ENCODE measurements around the gene WDR27.
A peak's percentile ranks its signal among the peaks of the same experiment; 100 is the strongest.
"Not testable (repeated sequence)": the region's sequence is repeated elsewhere in the genome, so short reads cannot be mapped to it uniquely, and the experiment has no call there.

Gene WDR27

GRCh38 chr6:169707772-169708171 is 5.9 kb upstream of the WDR27 start:
- no peak for DNase-seq

GRCh38 chr6:169702840-169703246 is 1.0 kb upstream of the WDR27 start:
- DNase-seq, result no peak

- no peak for DNase-seq
Measured at GRCh38 chr6:169701311-169701953, 397 bp downstream of the WDR27 start.

GRCh38 chr6:169700296-169700695 is 1.5 kb downstream of the WDR27 start:
- no peak for DNase-seq

- DNase-seq, result not testable (repeated sequence)
Measured at GRCh38 chr6:169697115-169697514, 4.7 kb downstream of the WDR27 start.

GRCh38 chr6:169695131-169695530 is 6.7 kb downstream of the WDR27 start:
- DNase-seq, result no peak

GRCh38 chr6:169692516-169692915 is 9.3 kb downstream of the WDR27 start:
- DNase-seq, result no peak

- no peak for DNase-seq
Measured at GRCh38 chr6:169691260-169691659, 10.6 kb downstream of the WDR27 start.

- peak; percentile 49 for DNase-seq
Measured at GRCh38 chr6:169689287-169689686, 12.5 kb downstream of the WDR27 start.

- no peak for DNase-seq
Measured at GRCh38 chr6:169685860-169686259, 16.0 kb downstream of the WDR27 start.

GRCh38 chr6:169684056-169684455 is 17.8 kb downstream of the WDR27 start:
- no peak for DNase-seq

GRCh38 chr6:169678342-169678741 is 23.5 kb downstream of the WDR27 start:
- no peak for DNase-seq

GRCh38 chr6:169677096-169677495 is 24.7 kb downstream of the WDR27 start:
- DNase-seq, result no peak

GRCh38 chr6:169675011-169675410 is 26.8 kb downstream of the WDR27 start:
- no peak for DNase-seq

- no peak for DNase-seq
Measured at GRCh38 chr6:169671563-169671962, 30.3 kb downstream of the WDR27 start.

GRCh38 chr6:169669889-169670288 is 31.9 kb downstream of the WDR27 start:
- DNase-seq, result no peak

- DNase-seq, result no peak
Measured at GRCh38 chr6:169669147-169669546, 32.7 kb downstream of the WDR27 start.

GRCh38 chr6:169668203-169668847 is 33.5 kb downstream of the WDR27 start:
- DNase-seq, result no peak

- DNase-seq, result no peak
Measured at GRCh38 chr6:169667716-169668115, 34.1 kb downstream of the WDR27 start.

GRCh38 chr6:169666441-169666840 is 35.4 kb downstream of the WDR27 start:
- no peak for DNase-seq

- no peak for DNase-seq
Measured at GRCh38 chr6:169665289-169665688, 36.5 kb downstream of the WDR27 start.

- no peak for DNase-seq
Measured at GRCh38 chr6:169664227-169664626, 37.6 kb downstream of the WDR27 start.

- no peak for DNase-seq
Measured at GRCh38 chr6:169663468-169663867, 38.4 kb downstream of the WDR27 start.

- no peak for DNase-seq
Measured at GRCh38 chr6:169661391-169661756, 40.5 kb downstream of the WDR27 start.
